Loucy (cell line): ENCODE data around the gene SPDEF.

ENCODE experiments used
- H2AFZ ChIP-seq: fragments of 200-600 bp; sonication (generic); 2 replicates; pipeline ENCODE4 v1.6.0; 2016; ENCODE audit warnings: antibody characterized with exemption, mild to moderate bottlenecking, low read length, moderate library complexity
- H3F3A ChIP-seq: fragments of 200-600 bp; 2 replicates; pipeline ENCODE4 v1.6.0; 2016; ENCODE audit warnings: antibody characterized with exemption, low read depth, mild to moderate bottlenecking
- H3K27me3 ChIP-seq: fragments of 200-600 bp; sonication (generic); 2 replicates; pipeline ENCODE4 v1.6.1; 2014; ENCODE audit warnings: low read length, mild to moderate bottlenecking; ENCODE audit not compliant: insufficient read depth, poor library complexity, severe bottlenecking
- H3K36me3 ChIP-seq: fragments of 200-600 bp; sonication (generic); 2 replicates; pipeline ENCODE4 v1.6.1; 2016; ENCODE audit warnings: low read length; ENCODE audit not compliant: insufficient read depth
- H3K4me1 ChIP-seq: fragments of 200-600 bp; sonication (generic); 2 replicates; pipeline ENCODE4 v1.5.1; 2014; ENCODE audit warnings: low read length, mild to moderate bottlenecking; ENCODE audit not compliant: insufficient read depth, poor library complexity, severe bottlenecking
- H3K4me2 ChIP-seq: fragments of 200-600 bp; sonication (generic); 2 replicates; pipeline ENCODE4 v1.6.0; 2014; ENCODE audit warnings: antibody characterized with exemption, low read length, low read depth, mild to moderate bottlenecking; ENCODE audit not compliant: poor library complexity, severe bottlenecking
- H3K4me3 ChIP-seq: fragments of 200-600 bp; sonication (generic); 2 replicates; pipeline ENCODE4 v1.5.1; 2014; ENCODE audit warnings: low read length, mild to moderate bottlenecking, mixed read lengths; ENCODE audit not compliant: poor library complexity, severe bottlenecking
- H3K79me2 ChIP-seq: fragments of 200-600 bp; sonication (generic); 2 replicates; pipeline ENCODE4 v1.6.1; 2014; ENCODE audit warnings: low read length; ENCODE audit not compliant: insufficient read depth
- H3K9ac ChIP-seq: fragments of 200-600 bp; sonication (generic); 2 replicates; pipeline ENCODE4 v1.6.0; 2014; ENCODE audit warnings: mild to moderate bottlenecking, low read depth, low read length, moderate library complexity; ENCODE audit not compliant: poor library complexity, severe bottlenecking
- H3K9me2 ChIP-seq: fragments of 200-600 bp; sonication (generic); replicated peaks from 2 replicates; pipeline ENCODE4 v1.6.1; 2016; ENCODE audit warnings: low read depth, low read length, mixed read lengths
- H3K9me3 ChIP-seq: fragments of 200-600 bp; sonication (generic); 2 replicates; pipeline ENCODE4 v1.6.1; 2014; ENCODE audit warnings: mild to moderate bottlenecking, antibody characterized with exemption, low read length, low read depth; ENCODE audit not compliant: insufficient read depth
- H4K20me1 ChIP-seq: fragments of 200-600 bp; sonication (generic); 2 replicates; pipeline ENCODE4 v1.6.0; 2014; ENCODE audit warnings: antibody characterized with exemption, low read length, mild to moderate bottlenecking; ENCODE audit not compliant: insufficient read depth, poor library complexity, severe bottlenecking
- CTCF ChIP-seq: fragments of 200-600 bp; sonication (generic); conservative IDR thresholded peaks from 2 replicates; pipeline ENCODE4 v1.5.1; 2014; ENCODE audit warnings: mild to moderate bottlenecking, antibody characterized with exemption, low read length
- EZH2phosphoT487 ChIP-seq: fragments of 200-600 bp; IDR thresholded peaks from 2 replicates; pipeline ENCODE4 v1.6.1; 2018; ENCODE audit warnings: antibody characterized with exemption, mild to moderate bottlenecking, moderate library complexity, borderline replicate concordance

The SPDEF gene

GRCh38 chr6:34490390-34491090 lies 65.6 kb downstream of the SPDEF start:
- H3K27me3 ChIP-seq: no peaks in the 10 kb centered on the region
- peaks cover 2% of the 10 kb centered on the region for H3K4me1 ChIP-seq
- no peaks in the 10 kb centered on the region for H3K36me3 ChIP-seq
- no peaks in the 10 kb centered on the region for H3K79me2 ChIP-seq
- H3F3A ChIP-seq: no peaks in the 10 kb centered on the region
- H4K20me1 ChIP-seq: no peaks in the 10 kb centered on the region
- H3K4me3 ChIP-seq: no peak overlapping the region
- no peaks in the 10 kb centered on the region for H3K9me3 ChIP-seq
- H2AFZ ChIP-seq: no peak overlapping the region
- no peaks in the 10 kb centered on the region for H3K9me2 ChIP-seq
- H3K9ac ChIP-seq: no peak overlapping the region
- H3K4me2 ChIP-seq: no peak overlapping the region
- no peak for TF ChIP-seq CTCF
- no peak for TF ChIP-seq EZH2phosphoT487

GRCh38 chr6:34489207-34489805 lies 66.8 kb downstream of the SPDEF start:
- no peaks in the 10 kb centered on the region for H3K9me3 ChIP-seq
- H3K36me3 ChIP-seq: no peaks in the 10 kb centered on the region
- H3K27me3 ChIP-seq: no peaks in the 10 kb centered on the region
- H3K79me2 ChIP-seq: no peaks in the 10 kb centered on the region
- no peaks in the 10 kb centered on the region for H3K9me2 ChIP-seq
- H3F3A ChIP-seq: no peaks in the 10 kb centered on the region
- H3K4me1 ChIP-seq: peaks cover 11% of the 10 kb centered on the region
- H3K4me3 ChIP-seq: no peak overlapping the region
- no peak overlapping the region for H3K9ac ChIP-seq
- TF ChIP-seq CTCF (no peak), EZH2phosphoT487 (no peak)
- no peaks in the 10 kb centered on the region for H4K20me1 ChIP-seq
- no peak overlapping the region for H2AFZ ChIP-seq
- no peak overlapping the region for H3K4me2 ChIP-seq
